Neuron (in vitro differentiated cells): Measurements from ENCODE around the gene XPC.

ENCODE experiments used
- H2AFZ ChIP-seq: one replicate; pipeline ENCODE4 v1.6.1; 2013; ENCODE audit warnings: low read depth, mild to moderate bottlenecking, inconsistent platforms, low read length, moderate library complexity
- H3K27me3 ChIP-seq: one replicate; pipeline ENCODE4 v1.6.1; 2013; ENCODE audit warnings: low read length; ENCODE audit not compliant: insufficient read depth
- H3K36me3 ChIP-seq: one replicate; pipeline ENCODE4 v1.6.1; 2013; ENCODE audit warnings: low read length; ENCODE audit not compliant: insufficient read depth
- H3K4me1 ChIP-seq: one replicate; pipeline ENCODE4 v1.6.1; 2013; ENCODE audit warnings: low read length; ENCODE audit not compliant: insufficient read depth
- H3K4me3 ChIP-seq: 2 replicates; pipeline ENCODE4 v1.5.1; 2013; ENCODE audit warnings: mild to moderate bottlenecking, low read length, moderate library complexity
- H3K9me3 ChIP-seq: one replicate; pipeline ENCODE4 v1.6.1; 2013; ENCODE audit warnings: low read length

The XPC gene

GRCh38 chr3:14175383-14176037 is 2.9 kb downstream of the XPC start:
- no peaks in the 10 kb centered on the region for H3K27me3 ChIP-seq
- H3K4me3 ChIP-seq = no peak overlapping the region
- peaks cover 26% of the 10 kb centered on the region for H3K4me1 ChIP-seq

DNA sequence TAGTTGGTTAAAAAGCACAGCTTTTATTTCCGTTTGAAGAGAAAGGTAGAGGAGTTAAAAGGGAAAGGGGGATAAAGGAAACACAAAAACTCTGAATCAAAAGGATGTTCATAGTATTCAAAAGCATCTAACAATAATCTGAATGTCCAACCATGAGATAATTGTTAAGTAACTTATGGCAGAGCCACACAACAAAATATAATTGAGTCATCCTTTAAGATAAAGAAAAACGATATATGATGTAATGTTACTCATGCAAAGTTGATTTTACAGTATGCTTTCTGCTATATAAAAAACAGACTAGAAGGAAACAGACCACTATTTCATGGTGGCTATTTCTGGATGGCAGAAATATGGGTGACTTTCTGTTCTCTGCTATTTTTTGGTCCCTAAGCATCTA is 3.9 kb downstream of the XPC start:
- Histone ChIP-seq H2AFZ (no peak overlapping the region), H3K27me3 (no peaks in the 10 kb centered on the region)

More at GRCh38 chr3:14175383-14176037, 2.9 kb downstream of the XPC start:
- no peaks in the 10 kb centered on the region for H3K9me3 ChIP-seq
- peaks cover 25% of the 10 kb centered on the region for H3K36me3 ChIP-seq
- no peak overlapping the region for H2AFZ ChIP-seq

DNA sequence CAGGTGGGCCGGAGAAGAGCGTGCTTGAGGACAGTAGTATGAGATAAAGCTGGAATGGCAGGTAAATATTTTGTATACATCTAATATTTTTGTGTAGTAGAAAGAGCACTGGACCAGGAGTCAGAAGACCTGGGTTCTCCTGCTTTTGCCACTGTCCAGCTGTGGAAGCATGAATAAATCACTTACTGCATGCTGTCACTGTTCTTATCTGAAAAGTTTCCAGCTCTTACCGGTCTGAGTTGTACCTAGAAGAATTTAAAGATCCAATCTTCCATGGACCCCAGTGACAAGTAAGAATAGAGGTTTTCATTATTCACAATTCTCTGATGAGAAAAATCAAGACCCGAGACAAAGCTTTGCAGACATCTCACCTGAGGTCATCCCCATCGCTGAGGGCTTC is 5.9 kb downstream of the XPC start:
- peaks cover 14% of the 10 kb centered on the region for H3K4me1 ChIP-seq
- H3K4me3 ChIP-seq = no peak overlapping the region
- H2AFZ ChIP-seq = no peak overlapping the region
- H3K36me3 ChIP-seq = peaks cover 55% of the 10 kb centered on the region
- no peaks in the 10 kb centered on the region for H3K27me3 ChIP-seq
- no peaks in the 10 kb centered on the region for H3K9me3 ChIP-seq

More for the DNA sequence above, 3.9 kb downstream of the XPC start:
- peaks cover 21% of the 10 kb centered on the region for H3K4me1 ChIP-seq
- no peaks in the 10 kb centered on the region for H3K9me3 ChIP-seq
- peaks cover 35% of the 10 kb centered on the region for H3K36me3 ChIP-seq
- H3K4me3 ChIP-seq = no peak overlapping the region

DNA sequence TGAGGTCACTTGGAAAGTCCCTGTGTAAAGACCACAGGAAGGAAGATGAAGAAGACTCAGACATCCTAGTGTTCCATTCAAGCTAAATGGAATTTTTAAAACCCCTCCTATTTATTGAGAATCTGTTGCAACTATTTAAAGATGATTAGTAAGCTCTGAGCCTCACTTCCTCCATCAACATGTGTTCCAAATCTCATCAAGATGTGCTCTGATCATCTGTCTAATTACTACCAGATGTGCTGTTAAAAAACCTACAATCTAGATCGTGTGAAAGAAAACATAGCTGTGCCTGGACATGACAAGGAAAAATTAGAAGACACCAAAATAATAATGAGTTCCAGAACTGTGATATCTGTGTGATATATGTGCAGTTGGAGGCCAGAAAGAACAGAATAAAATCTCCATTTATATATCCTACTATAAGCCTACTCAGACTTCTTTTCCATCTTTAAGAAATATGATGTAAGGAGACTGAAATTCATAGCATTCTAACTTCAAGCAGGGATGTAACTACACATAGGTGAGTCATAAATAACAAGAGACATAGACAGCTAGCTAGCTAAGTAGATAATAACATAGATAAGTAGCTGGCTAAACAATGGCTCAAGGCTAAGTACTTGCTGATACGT is 7.8 kb downstream of the XPC start:
- no peak overlapping the region for H2AFZ ChIP-seq
- peaks cover 74% of the 10 kb centered on the region for H3K36me3 ChIP-seq
- no peaks in the 10 kb centered on the region for H3K27me3 ChIP-seq

DNA sequence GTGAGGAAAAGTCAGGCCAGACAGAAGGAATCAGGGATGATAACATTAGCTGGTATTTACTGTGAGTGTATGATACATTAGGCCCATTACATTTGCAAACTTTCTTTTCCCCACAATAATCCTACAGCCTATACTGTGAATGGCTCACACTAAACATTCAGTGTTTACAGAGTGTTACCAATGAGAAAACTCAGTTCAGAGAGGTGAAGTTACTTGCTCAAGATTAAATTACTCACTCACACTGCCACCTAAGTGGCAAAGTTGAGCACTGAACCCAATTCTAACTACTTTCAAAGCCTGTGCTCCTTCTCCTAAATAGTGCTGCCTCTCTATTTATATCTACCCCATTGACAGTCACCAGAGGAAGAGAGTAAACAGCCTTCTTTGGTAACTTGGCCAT is 8.5 kb downstream of the XPC start:
- H2AFZ ChIP-seq = no peak overlapping the region
- H3K4me3 ChIP-seq = no peak overlapping the region
- H3K4me1 ChIP-seq = peaks cover 4% of the 10 kb centered on the region
- no peaks in the 10 kb centered on the region for H3K27me3 ChIP-seq
- H3K36me3 ChIP-seq = peaks cover 81% of the 10 kb centered on the region
- H3K9me3 ChIP-seq = no peaks in the 10 kb centered on the region

More for the DNA sequence above, 7.8 kb downstream of the XPC start:
- H3K4me3 ChIP-seq = no peak overlapping the region
- peaks cover 5% of the 10 kb centered on the region for H3K4me1 ChIP-seq
- H3K9me3 ChIP-seq = no peaks in the 10 kb centered on the region

DNA sequence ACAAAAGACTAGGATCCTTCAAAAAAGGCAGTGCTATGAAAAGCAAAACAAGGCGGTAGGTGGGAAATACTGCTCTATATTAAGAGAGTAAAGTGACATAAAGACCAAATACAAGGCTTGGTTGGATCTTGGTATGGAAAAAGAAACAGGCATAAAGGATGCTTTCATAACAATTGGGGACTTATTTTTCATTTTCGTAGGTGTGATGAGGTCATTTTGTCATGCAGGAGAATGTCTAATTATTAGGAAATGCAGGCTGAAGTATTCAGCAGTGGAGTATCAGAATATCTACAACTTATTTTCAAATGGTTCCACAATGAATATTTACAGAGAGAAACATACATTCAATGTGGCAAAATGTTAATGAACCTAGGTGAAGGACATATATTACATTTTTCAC is 9.0 kb downstream of the XPC start:
- H3K27me3 ChIP-seq = no peaks in the 10 kb centered on the region
- peaks cover 2% of the 10 kb centered on the region for H3K9me3 ChIP-seq
- H3K4me3 ChIP-seq = no peak overlapping the region
- H2AFZ ChIP-seq = no peak overlapping the region
- peaks cover under 1% of the 10 kb centered on the region for H3K4me1 ChIP-seq
- H3K36me3 ChIP-seq = peaks cover 86% of the 10 kb centered on the region

GRCh38 chr3:14166877-14167603 is 11.4 kb downstream of the XPC start:
- Histone ChIP-seq H3K9me3 (peaks cover 11% of the 10 kb centered on the region), H2AFZ (no peak overlapping the region), H3K4me1 (no peaks in the 10 kb centered on the region), H3K4me3 (no peak overlapping the region), H3K36me3 (peaks cover 100% of the 10 kb centered on the region), H3K27me3 (no peaks in the 10 kb centered on the region)

DNA sequence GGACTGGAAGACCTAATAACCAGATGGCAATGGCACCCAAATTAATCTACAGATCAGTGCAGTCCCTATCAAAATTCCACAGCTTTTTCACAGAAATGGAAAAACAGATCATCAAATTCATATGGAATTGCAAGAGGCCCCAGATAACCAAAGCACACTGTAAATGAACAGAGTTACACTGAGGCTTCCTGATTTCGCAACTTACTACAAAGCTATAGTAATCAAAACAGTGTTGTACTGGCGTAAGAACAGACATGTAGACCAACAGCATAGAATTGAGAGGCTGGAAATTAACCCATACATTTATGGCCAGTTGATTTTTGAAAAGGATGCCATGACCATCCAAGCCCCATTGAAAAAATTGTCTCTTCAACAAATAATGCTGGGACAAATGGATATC is 16.2 kb downstream of the XPC start:
- H3K36me3 ChIP-seq = peaks cover 99% of the 10 kb centered on the region
- H3K4me1 ChIP-seq = no peaks in the 10 kb centered on the region
- no peak overlapping the region for H3K4me3 ChIP-seq
- no peaks in the 10 kb centered on the region for H3K27me3 ChIP-seq
- peaks cover 20% of the 10 kb centered on the region for H3K9me3 ChIP-seq
- H2AFZ ChIP-seq = no peak overlapping the region

GRCh38 chr3:14161282-14161681 is 17.1 kb downstream of the XPC start:
- Histone ChIP-seq H3K4me1 (no peaks in the 10 kb centered on the region), H3K9me3 (peaks cover 20% of the 10 kb centered on the region), H3K4me3 (no peak overlapping the region), H3K36me3 (peaks cover 99% of the 10 kb centered on the region), H3K27me3 (no peaks in the 10 kb centered on the region), H2AFZ (no peak overlapping the region)

DNA sequence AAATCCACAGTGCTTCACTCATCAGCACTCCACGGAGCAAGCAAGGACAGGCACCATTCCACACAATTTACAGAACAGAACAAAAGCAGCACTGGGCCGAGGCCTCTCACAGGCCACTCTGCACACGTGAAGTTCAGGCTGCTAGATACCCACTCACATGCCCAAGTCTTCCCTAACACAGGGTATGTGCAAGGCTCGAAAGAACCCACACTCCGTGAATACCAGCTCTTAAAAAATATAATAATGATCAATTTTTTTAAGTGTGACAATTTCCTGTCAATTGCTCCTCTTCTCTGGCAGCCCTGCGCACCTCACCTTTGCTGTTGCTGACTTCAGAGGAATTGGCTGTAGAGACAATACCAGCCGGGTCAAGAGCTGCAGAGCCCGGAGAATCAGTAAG is 19.0 kb downstream of the XPC start:
- Histone ChIP-seq H3K36me3 (peaks cover 92% of the 10 kb centered on the region), H3K9me3 (peaks cover 19% of the 10 kb centered on the region), H2AFZ (no peak overlapping the region), H3K27me3 (no peaks in the 10 kb centered on the region), H3K4me3 (no peak overlapping the region), H3K4me1 (no peaks in the 10 kb centered on the region)

GRCh38 chr3:14158370-14158769 is 20.0 kb downstream of the XPC start:
- Histone ChIP-seq H3K36me3 (peaks cover 92% of the 10 kb centered on the region), H3K27me3 (no peaks in the 10 kb centered on the region), H3K9me3 (peaks cover 17% of the 10 kb centered on the region), H2AFZ (no peak overlapping the region), H3K4me3 (no peak overlapping the region), H3K4me1 (no peaks in the 10 kb centered on the region)

GRCh38 chr3:14157951-14158350 is 20.4 kb downstream of the XPC start:
- H3K27me3 ChIP-seq = no peaks in the 10 kb centered on the region
- peaks cover 16% of the 10 kb centered on the region for H3K9me3 ChIP-seq
- H3K4me3 ChIP-seq = no peak overlapping the region
- H3K36me3 ChIP-seq = peaks cover 92% of the 10 kb centered on the region
- H3K4me1 ChIP-seq = no peaks in the 10 kb centered on the region
- no peak overlapping the region for H2AFZ ChIP-seq

- no peak overlapping the region for H2AFZ ChIP-seq
- H3K4me3 ChIP-seq = no peak overlapping the region
- H3K36me3 ChIP-seq = peaks cover 92% of the 10 kb centered on the region
- H3K27me3 ChIP-seq = no peaks in the 10 kb centered on the region
- no peaks in the 10 kb centered on the region for H3K4me1 ChIP-seq
- peaks cover 9% of the 10 kb centered on the region for H3K9me3 ChIP-seq
Observed at GRCh38 chr3:14156843-14157561, 21.4 kb downstream of the XPC start.
